A549 (cell line): ENCODE results near the gene SHE. TPM values are rescaled to one million over a fixed set of nuclear protein-coding genes. Genes with fewer than 3 reads are reported as not detected.

Experiments
- ATAC-seq, 2 experiments: fragments of 200-7000 bp in 1 of 2; fragments of >200 bp in 1 of 2; cut with Nextera tagmentation in 1 of 2; cut with Tn5 transposase in 1 of 2; 3 replicates each; pipeline versions ENCODE4 v1.8.0 to v1.9.1; 2018 to 2020; ENCODE audit warnings: mild to moderate bottlenecking in 1 of 2, moderate library complexity in 1 of 2
- CTCF ChIA-PET: fragments of 300-600 bp; sonication (Branson Sonifier 250); formaldehyde crosslinking; extraction: SDS; loops from one replicate; lab custom pipeline; 2021; ENCODE audit warnings: antibody characterized with exemption, inconsistent platforms; lab: Yijun Ruan, JAX
- POLR2A ChIA-PET: fragments of 350-600 bp; formaldehyde crosslinking; extraction: SDS; loops from one replicate; lab custom pipeline; 2021; ENCODE audit warnings: antibody characterized with exemption, inconsistent platforms; lab: Yijun Ruan, JAX
- DNase-seq, 2 experiments: peaks; one replicate each; pipeline versions ENCODE4 v3.0.0 to v3.0.0-alpha.2; 2011 to 2016; ENCODE audit warnings: low read depth in 1 of 2, low spot score in 1 of 2
- FAIRE-seq: peaks from 2 replicates; lab custom pipeline; 2011; peaks lifted over from hg19 to GRCh38; lab: Jason Lieb, UNC
- H3K27ac ChIP-seq, 2 experiments: fragments of >200 bp; sonication (Bioruptor Twin); formaldehyde crosslinking; 3 replicates each; pipeline ENCODE4 v1.5.1; 2016 to 2017
- H3K4me1 ChIP-seq: fragments of >200 bp; sonication (Bioruptor Twin); formaldehyde crosslinking; 3 replicates; pipeline ENCODE4 v1.6.1; 2016
- H3K4me2 ChIP-seq: fragments of >200 bp; sonication (Bioruptor Twin); formaldehyde crosslinking; 3 replicates; pipeline ENCODE4 v1.6.1; 2016
- H3K4me3 ChIP-seq: fragments of >200 bp; sonication (Bioruptor Twin); formaldehyde crosslinking; 3 replicates; pipeline ENCODE4 v1.5.1; 2016
- H3K9me3 ChIP-seq: fragments of >200 bp; sonication (Bioruptor Twin); formaldehyde crosslinking; 3 replicates; pipeline ENCODE4 v1.6.1; 2016
- CBX2 ChIP-seq: fragments of 200-600 bp; sonication (generic); IDR thresholded peaks from 2 replicates; pipeline ENCODE4 v1.6.1; 2016; ENCODE audit warnings: low read depth, mild to moderate bottlenecking, borderline replicate concordance
- CEBPB ChIP-seq, 2 experiments: fragments of >200 bp in 1 of 2; sonication (Bioruptor Twin) in 1 of 2; formaldehyde crosslinking in 1 of 2; IDR thresholded peaks; 2 replicates each; pipeline ENCODE4 v1.6.1; 2012 to 2016
- EHF ChIP-seq: fragments of 250-450 bp; sonication (Bioruptor Pico); IDR thresholded peaks from 2 replicates; pipeline ENCODE4 v1.5.0; 2020; ENCODE audit warnings: mild to moderate bottlenecking
- EHMT2 ChIP-seq: fragments of 200-600 bp; sonication (generic); IDR thresholded peaks from 2 replicates; pipeline ENCODE4 v1.6.1; 2016; ENCODE audit warnings: antibody characterized with exemption, low read depth, mild to moderate bottlenecking, moderate library complexity
- FOSB ChIP-seq: fragments of 250-450 bp; sonication (Bioruptor Pico); IDR thresholded peaks from 2 replicates; pipeline ENCODE4 v1.5.0; 2020; ENCODE audit warnings: mild to moderate bottlenecking, moderate library complexity
- GATA3 ChIP-seq: IDR thresholded peaks from 2 replicates; pipeline ENCODE4 v1.6.1; 2012; ENCODE audit warnings: borderline replicate concordance
- HEYL ChIP-seq: fragments of 250-450 bp; sonication (Bioruptor Pico); IDR thresholded peaks from 2 replicates; pipeline ENCODE4 v1.8.0; 2021; ENCODE audit warnings: mild to moderate bottlenecking, moderate library complexity
- HOXA7 ChIP-seq: fragments of 250-450 bp; sonication (Bioruptor Pico); IDR thresholded peaks from 2 replicates; pipeline ENCODE4 v1.5.0; 2020; ENCODE audit warnings: mild to moderate bottlenecking, moderate library complexity
- HOXB5 ChIP-seq: fragments of 250-450 bp; sonication (Bioruptor Pico); IDR thresholded peaks from 2 replicates; pipeline ENCODE4 v1.5.0; 2020; ENCODE audit warnings: mild to moderate bottlenecking, moderate library complexity
- KDM1A ChIP-seq: fragments of 200-600 bp; sonication (generic); IDR thresholded peaks from 2 replicates; pipeline ENCODE4 v1.6.1; 2016; ENCODE audit warnings: low read depth, mild to moderate bottlenecking
- MAFK ChIP-seq: fragments of 450-650 bp; IDR thresholded peaks from 2 replicates; pipeline ENCODE4 v1.6.1; 2014; ENCODE audit not compliant: partially characterized antibody
- NFE2L2 ChIP-seq: fragments of 150-350 bp; conservative IDR thresholded peaks from 2 replicates; pipeline ENCODE4 v1.6.1; 2014; ENCODE audit warnings: low read length
- NPAS2 ChIP-seq: fragments of 250-450 bp; sonication (Bioruptor Pico); IDR thresholded peaks from 2 replicates; pipeline ENCODE4 v1.8.0; 2022; ENCODE audit warnings: mild to moderate bottlenecking, moderate library complexity, borderline replicate concordance
- NR3C1 ChIP-seq: fragments of >200 bp; sonication (Bioruptor Twin); formaldehyde crosslinking; IDR thresholded peaks from 3 replicates; pipeline ENCODE4 v1.6.1; 2017
- POLR2AphosphoS2 ChIP-seq: conservative IDR thresholded peaks from 2 replicates; pipeline ENCODE4 v1.6.1; 2012; ENCODE audit warnings: low read length, improper control_type of control experiment, inconsistent platforms
- RAD21 ChIP-seq, 2 experiments: fragments of >200 bp in 1 of 2; sonication (Bioruptor Twin) in 1 of 2; formaldehyde crosslinking in 1 of 2; IDR thresholded peaks in 1 of 2; conservative IDR thresholded peaks in 1 of 2; 2 replicates in 1 of 2; 3 replicates in 1 of 2; pipeline ENCODE4 v1.6.1; 2012 to 2018; ENCODE audit warnings: inconsistent platforms in 1 of 2
- RCOR1 ChIP-seq: fragments of 150-350 bp; IDR thresholded peaks from 2 replicates; pipeline ENCODE4 v1.6.1; 2014; ENCODE audit warnings: antibody characterized with exemption, low read length, low read depth
- RNF2 ChIP-seq: fragments of 200-600 bp; sonication (generic); IDR thresholded peaks from 2 replicates; pipeline ENCODE4 v1.6.1; 2016; ENCODE audit warnings: low read depth, mild to moderate bottlenecking, antibody characterized with exemption, moderate library complexity, borderline replicate concordance
- SMC3 ChIP-seq: fragments of >200 bp; sonication (Bioruptor Twin); formaldehyde crosslinking; IDR thresholded peaks from 3 replicates; pipeline ENCODE4 v1.6.1; 2018; ENCODE audit warnings: inconsistent platforms
- TFCP2L1 ChIP-seq: fragments of 250-450 bp; sonication (Bioruptor Pico); IDR thresholded peaks from 2 replicates; pipeline ENCODE4 v1.5.0; 2021; ENCODE audit warnings: mild to moderate bottlenecking
- ZC3H11A ChIP-seq: fragments of 450-650 bp; IDR thresholded peaks from 2 replicates; pipeline ENCODE4 v1.6.1; 2014; ENCODE audit warnings: antibody characterized with exemption, mild to moderate bottlenecking
- ZFP36 ChIP-seq: fragments of 450-650 bp; IDR thresholded peaks from 2 replicates; pipeline ENCODE4 v1.6.1; 2014; ENCODE audit warnings: borderline replicate concordance; ENCODE audit not compliant: partially characterized antibody
- ZNF302 ChIP-seq: fragments of 250-450 bp; sonication (Bioruptor Pico); IDR thresholded peaks from 2 replicates; pipeline ENCODE4 v1.9.0; 2021; ENCODE audit warnings: inconsistent platforms, mild to moderate bottlenecking, moderate library complexity
- WGBS: methylation state at CpG from one replicate; pipeline ENCODE4 v1.1.6; 2017; ENCODE audit errors: missing lambda C conversion rate; 5-methylcytosine and 5-hydroxymethylcytosine counted together
- polyA plus RNA-seq, 4 experiments: library from polyadenylated mRNA; depleted of rRNA in 3 of 4; stranded (reverse); fragments of >200 nt; fragmentation: RNase III in 1 of 4; extraction: RNeasy Plus Mini Kit Qiagen cat#74134 plus additional on column Dnase treatment in 1 of 4; gene quantifications; 2 replicates in 3 of 4; 3 replicates in 1 of 4; pipeline ENCODE4 v1.2.3, GENCODE V29; 2011 to 2017
- TF ChIP-seq, protein P1 (sequence below): fragments of 200-600 bp; sonication (generic); IDR thresholded peaks from 2 replicates; pipeline ENCODE4 v1.6.1; 2016; ENCODE audit warnings: antibody characterized with exemption, mild to moderate bottlenecking, moderate library complexity
- TF ChIP-seq, protein P2 (sequence below): fragments of 150-350 bp; IDR thresholded peaks from 2 replicates; pipeline ENCODE4 v1.6.1; 2014; ENCODE audit warnings: low read depth, mild to moderate bottlenecking, low read length
- TF ChIP-seq, protein P3 (sequence below): fragments of >200 bp; sonication (Bioruptor Twin); formaldehyde crosslinking; IDR thresholded peaks from 3 replicates; pipeline ENCODE4 v1.6.1; 2016

SHE gene
- polyA plus RNA-seq, 2 of the 4 experiments (the other 2 are of a cell fraction): 0.03 TPM; not detected in 1

DNA sequence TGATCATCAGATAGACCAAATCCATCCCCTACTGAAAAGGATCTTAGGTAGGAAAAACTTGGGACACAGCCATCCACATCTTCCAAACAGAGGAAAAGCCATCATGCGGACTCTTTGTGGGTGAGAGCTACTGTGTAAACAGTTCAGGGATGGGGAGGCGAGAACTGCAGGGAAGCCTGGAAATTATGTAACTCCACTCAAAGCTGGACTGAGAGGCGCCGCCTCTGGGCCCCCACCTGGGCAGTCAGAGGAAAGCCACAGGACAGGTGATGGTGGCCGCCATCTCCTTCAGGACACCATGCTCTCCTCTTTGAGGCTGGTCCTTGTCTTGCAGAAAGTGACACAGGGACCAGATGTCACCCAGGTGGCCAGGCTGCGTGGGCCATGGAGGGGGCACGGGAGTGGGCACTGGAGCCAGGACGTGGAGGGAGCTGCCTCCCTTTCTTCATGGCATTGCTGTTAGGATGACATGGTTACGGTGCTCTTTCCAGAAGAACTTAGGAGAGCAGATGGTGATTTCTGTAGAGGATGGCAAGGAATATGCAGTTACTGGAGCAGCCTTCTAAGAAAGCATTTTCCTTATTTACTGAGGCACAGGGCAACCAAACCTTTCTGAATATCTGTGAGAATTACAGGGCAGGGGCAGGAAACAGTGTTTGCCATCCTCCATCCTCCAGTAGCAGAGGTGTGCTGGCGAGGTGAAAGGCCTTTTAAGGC is 32.2 kb downstream of the SHE start:
- ATAC-seq (no peak), DNase-seq (no peak), FAIRE-seq (no peak)
- H3K4me2 ChIP-seq: no peak overlapping the region
- CTCF ChIA-PET: interaction anchor here (1.2 to 2.1 kb wide), 3 partner anchors 9 to 135 kb away, joined by 3 to 8 read pairs (median 6); no protein-coding TSS in a partner anchor
- no peak overlapping the region for H3K4me3 ChIP-seq
- H3K9me3 ChIP-seq: no peaks in the 10 kb centered on the region
- no peak for TF ChIP-seq HOXB5
- TF ChIP-seq POLR2AphosphoS2: no peak
- TF ChIP-seq NFE2L2: no peak
- TF ChIP-seq CBX2: no peak
- TF ChIP-seq NR3C1: no peak
- TF ChIP-seq HOXA7 (CRISPR knock-in tag): no peak
- no peak for TF ChIP-seq MAFK
- no peak for TF ChIP-seq RNF2
- no peak for TF ChIP-seq EHF
- TF ChIP-seq, protein P1, sequence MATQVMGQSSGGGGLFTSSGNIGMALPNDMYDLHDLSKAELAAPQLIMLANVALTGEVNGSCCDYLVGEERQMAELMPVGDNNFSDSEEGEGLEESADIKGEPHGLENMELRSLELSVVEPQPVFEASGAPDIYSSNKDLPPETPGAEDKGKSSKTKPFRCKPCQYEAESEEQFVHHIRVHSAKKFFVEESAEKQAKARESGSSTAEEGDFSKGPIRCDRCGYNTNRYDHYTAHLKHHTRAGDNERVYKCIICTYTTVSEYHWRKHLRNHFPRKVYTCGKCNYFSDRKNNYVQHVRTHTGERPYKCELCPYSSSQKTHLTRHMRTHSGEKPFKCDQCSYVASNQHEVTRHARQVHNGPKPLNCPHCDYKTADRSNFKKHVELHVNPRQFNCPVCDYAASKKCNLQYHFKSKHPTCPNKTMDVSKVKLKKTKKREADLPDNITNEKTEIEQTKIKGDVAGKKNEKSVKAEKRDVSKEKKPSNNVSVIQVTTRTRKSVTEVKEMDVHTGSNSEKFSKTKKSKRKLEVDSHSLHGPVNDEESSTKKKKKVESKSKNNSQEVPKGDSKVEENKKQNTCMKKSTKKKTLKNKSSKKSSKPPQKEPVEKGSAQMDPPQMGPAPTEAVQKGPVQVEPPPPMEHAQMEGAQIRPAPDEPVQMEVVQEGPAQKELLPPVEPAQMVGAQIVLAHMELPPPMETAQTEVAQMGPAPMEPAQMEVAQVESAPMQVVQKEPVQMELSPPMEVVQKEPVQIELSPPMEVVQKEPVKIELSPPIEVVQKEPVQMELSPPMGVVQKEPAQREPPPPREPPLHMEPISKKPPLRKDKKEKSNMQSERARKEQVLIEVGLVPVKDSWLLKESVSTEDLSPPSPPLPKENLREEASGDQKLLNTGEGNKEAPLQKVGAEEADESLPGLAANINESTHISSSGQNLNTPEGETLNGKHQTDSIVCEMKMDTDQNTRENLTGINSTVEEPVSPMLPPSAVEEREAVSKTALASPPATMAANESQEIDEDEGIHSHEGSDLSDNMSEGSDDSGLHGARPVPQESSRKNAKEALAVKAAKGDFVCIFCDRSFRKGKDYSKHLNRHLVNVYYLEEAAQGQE: no peak
- TF ChIP-seq NPAS2 (CRISPR knock-in tag): no peak
- TF ChIP-seq HEYL (CRISPR knock-in tag): no peak
- TF ChIP-seq TFCP2L1 (CRISPR knock-in tag): no peak
- TF ChIP-seq, protein P2, sequence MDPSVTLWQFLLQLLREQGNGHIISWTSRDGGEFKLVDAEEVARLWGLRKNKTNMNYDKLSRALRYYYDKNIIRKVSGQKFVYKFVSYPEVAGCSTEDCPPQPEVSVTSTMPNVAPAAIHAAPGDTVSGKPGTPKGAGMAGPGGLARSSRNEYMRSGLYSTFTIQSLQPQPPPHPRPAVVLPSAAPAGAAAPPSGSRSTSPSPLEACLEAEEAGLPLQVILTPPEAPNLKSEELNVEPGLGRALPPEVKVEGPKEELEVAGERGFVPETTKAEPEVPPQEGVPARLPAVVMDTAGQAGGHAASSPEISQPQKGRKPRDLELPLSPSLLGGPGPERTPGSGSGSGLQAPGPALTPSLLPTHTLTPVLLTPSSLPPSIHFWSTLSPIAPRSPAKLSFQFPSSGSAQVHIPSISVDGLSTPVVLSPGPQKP: no peak
- no peak for TF ChIP-seq ZFP36
- TF ChIP-seq FOSB (CRISPR knock-in tag): no peak
- TF ChIP-seq RCOR1: no peak
- TF ChIP-seq EHMT2: no peak
- no peak for TF ChIP-seq GATA3
- TF ChIP-seq ZC3H11A: no peak
- H3K27ac ChIP-seq: no peak overlapping the region
- H3K4me1 ChIP-seq: 0 out of 3 replicates have a peak, but pooled peaks cover 5% of the 10 kb centered on the region
- POLR2A ChIA-PET: no interaction called here
- 82% methylated on average over 10 of the region's 10 CpGs for WGBS

DNA sequence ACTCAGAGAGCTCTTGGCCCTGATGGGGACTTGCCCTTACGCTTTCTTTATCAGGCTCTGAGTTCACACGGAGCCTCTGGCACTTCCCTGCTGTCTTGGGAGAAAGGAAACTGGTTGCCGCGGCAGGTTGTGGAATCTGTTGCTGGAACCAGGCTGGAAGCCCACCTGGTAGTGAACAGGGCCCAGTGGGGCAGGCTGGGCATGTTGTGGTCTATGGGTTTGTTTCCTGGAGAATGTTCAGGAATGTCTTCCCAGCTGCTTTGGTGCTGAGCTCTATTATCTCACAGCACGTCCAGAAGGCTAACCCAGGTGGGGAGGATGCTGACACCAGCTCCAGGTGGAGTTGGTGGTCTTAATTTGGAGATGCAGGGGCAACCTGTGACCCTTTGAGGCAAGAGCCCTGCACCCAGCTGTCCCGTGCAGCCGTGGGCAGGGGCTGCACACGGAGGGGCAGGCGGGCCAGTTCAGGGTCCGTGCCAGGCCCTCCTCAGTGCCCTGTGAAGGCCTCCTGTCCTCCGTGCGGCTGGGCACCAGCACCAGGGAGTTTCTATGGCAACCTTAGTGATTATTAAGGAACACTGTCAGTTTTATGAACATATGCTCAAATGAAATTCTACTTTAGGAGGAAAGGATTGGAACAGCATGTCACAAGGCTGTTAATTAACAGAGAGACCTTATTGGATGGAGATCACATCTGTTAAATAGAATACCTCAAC is 33.5 kb downstream of the SHE start:
- Histone ChIP-seq H3K4me1 (no peaks in the 10 kb centered on the region; the same call in 2 of the 3 replicates), H3K9me3 (no peaks in the 10 kb centered on the region), H3K4me2 (no peak overlapping the region), H3K27ac (no peak overlapping the region), H3K4me3 (no peak overlapping the region)
- DNase-seq (no peak), ATAC-seq (0 out of 6 replicates have a peak, but pooled peaks of 1 of the 2 experiments have one; percentile 41), FAIRE-seq (no peak)
- WGBS: 87% methylated on average over 8 of the region's 12 CpGs
- ChIA-PET POLR2A (no interaction called here), CTCF (interaction anchor here (0.9 to 2.1 kb wide), 9 partner anchors 9 to 143 kb away, joined by 3 to 8 read pairs (median 4); no protein-coding TSS in a partner anchor)
- TF ChIP-seq RAD21 (conservative IDR thresholded peaks at IDR 0.05 in 1 of 2, IDR thresholded peaks at IDR 0.05 in 1 of 2): no peak
- TF ChIP-seq GATA3: no peak
- no peak for TF ChIP-seq CEBPB (IDR thresholded peaks at IDR 0.05)
- TF ChIP-seq RCOR1: no peak
- no peak for TF ChIP-seq KDM1A
- no peak for TF ChIP-seq SMC3
- no peak for TF ChIP-seq ZNF302
- TF ChIP-seq, protein P3, sequence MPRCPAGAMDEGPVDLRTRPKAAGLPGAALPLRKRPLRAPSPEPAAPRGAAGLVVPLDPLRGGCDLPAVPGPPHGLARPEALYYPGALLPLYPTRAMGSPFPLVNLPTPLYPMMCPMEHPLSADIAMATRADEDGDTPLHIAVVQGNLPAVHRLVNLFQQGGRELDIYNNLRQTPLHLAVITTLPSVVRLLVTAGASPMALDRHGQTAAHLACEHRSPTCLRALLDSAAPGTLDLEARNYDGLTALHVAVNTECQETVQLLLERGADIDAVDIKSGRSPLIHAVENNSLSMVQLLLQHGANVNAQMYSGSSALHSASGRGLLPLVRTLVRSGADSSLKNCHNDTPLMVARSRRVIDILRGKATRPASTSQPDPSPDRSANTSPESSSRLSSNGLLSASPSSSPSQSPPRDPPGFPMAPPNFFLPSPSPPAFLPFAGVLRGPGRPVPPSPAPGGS: no peak
